HepG2 (cell line): ENCODE measurements around the gene NOSIP. TPM values are rescaled to one million over a fixed set of nuclear protein-coding genes. Genes with fewer than 3 reads are reported as not detected.
A peak's percentile ranks its signal among the peaks of the same experiment; 100 is the strongest.

Experiments used
- ARNT2 ChIP-seq: sonication (generic); formaldehyde crosslinking; IDR thresholded peaks from 2 replicates; pipeline ENCODE4 v1.8.0; 2022; ENCODE audit warnings: mild to moderate bottlenecking, low read depth, missing genetic modification reagents, moderate library complexity
- FIP1L1 ChIP-seq: fragments of 200-400 bp; formaldehyde crosslinking; IDR thresholded peaks from 2 replicates; pipeline ENCODE4 v1.6.1; 2018; ENCODE audit warnings: low read depth, mild to moderate bottlenecking, low read length, moderate library complexity, borderline replicate concordance; ENCODE audit not compliant: insufficient read depth
- XBP1 ChIP-seq: sonication (generic); formaldehyde crosslinking; IDR thresholded peaks from 2 replicates; pipeline ENCODE4 v1.5.0; 2020; ENCODE audit warnings: missing genetic modification reagents
- ZKSCAN1 ChIP-seq: fragments of 150-350 bp; IDR thresholded peaks from 2 replicates; pipeline ENCODE4 v1.6.1; 2014; ENCODE audit warnings: low read length
- ZNF20 ChIP-seq: sonication (generic); formaldehyde crosslinking; IDR thresholded peaks from 2 replicates; pipeline ENCODE4 v1.4.0; 2020; ENCODE audit warnings: mild to moderate bottlenecking, moderate library complexity, missing genetic modification reagents
- ZNF382 ChIP-seq: sonication (generic); formaldehyde crosslinking; IDR thresholded peaks from 2 replicates; pipeline ENCODE4 v1.5.0; 2020; ENCODE audit warnings: missing genetic modification reagents, mild to moderate bottlenecking, borderline replicate concordance
- ZNF530 ChIP-seq: sonication (generic); formaldehyde crosslinking; IDR thresholded peaks from 2 replicates; pipeline ENCODE4 v1.5.0; 2020; ENCODE audit warnings: low read depth, mild to moderate bottlenecking, missing genetic modification reagents
- polyA plus RNA-seq, 8 experiments: library from polyadenylated mRNA; depleted of rRNA in 3 of 8; stranded (reverse) in 7 of 8; unstranded in 1 of 8; fragments of >200 nt; fragmentation: Illumina TruSeq in 4 of 8; extraction: Trizol in 4 of 8; gene quantifications; 2 replicates each; pipeline versions ENCODE4 v1.2.1 to v1.2.3, GENCODE V29; 2011 to 2016; ENCODE audit warnings: low read depth in 4 of 8, missing spikeins in 1 of 8, mixed read lengths in 1 of 8; ENCODE audit not compliant: insufficient read depth in 1 of 8
- total RNA-seq, 5 experiments: library from RNA; depleted of rRNA; stranded (reverse); fragments of >200 nt; fragmentation: Illumina TruSeq; extraction: Trizol; gene quantifications; 2 replicates each; pipeline ENCODE4 v1.2.3, GENCODE V29; 2016; ENCODE audit warnings: low read depth in 1 of 5
- TF ChIP-seq, protein P1 (sequence below): sonication (generic); formaldehyde crosslinking; IDR thresholded peaks from 2 replicates; pipeline ENCODE4 v1.5.1; 2020; ENCODE audit warnings: mild to moderate bottlenecking, missing genetic modification reagents, borderline replicate concordance
- TF ChIP-seq, protein P2 (sequence below): sonication (generic); formaldehyde crosslinking; IDR thresholded peaks from 2 replicates; pipeline ENCODE4 v1.4.0; 2020; ENCODE audit warnings: mild to moderate bottlenecking, missing genetic modification reagents
- TF ChIP-seq, protein P3 (sequence below): sonication (generic); formaldehyde crosslinking; IDR thresholded peaks from 2 replicates; pipeline ENCODE4 v1.4.0; 2020; ENCODE audit warnings: mild to moderate bottlenecking, missing genetic modification reagents
- TF ChIP-seq, protein P4 (sequence below): sonication (generic); formaldehyde crosslinking; IDR thresholded peaks from 2 replicates; pipeline ENCODE4 v1.4.0; 2020; ENCODE audit warnings: missing genetic modification reagents, borderline replicate concordance
- TF ChIP-seq, protein P5 (sequence below): sonication (generic); formaldehyde crosslinking; IDR thresholded peaks from 2 replicates; pipeline ENCODE4 v1.4.0; 2020; ENCODE audit warnings: low read depth, mild to moderate bottlenecking, missing genetic modification reagents
- TF ChIP-seq, protein P6 (sequence below): sonication (generic); formaldehyde crosslinking; IDR thresholded peaks from 2 replicates; pipeline ENCODE4 v1.5.1; 2020; ENCODE audit warnings: mild to moderate bottlenecking, missing genetic modification reagents, borderline replicate concordance

NOSIP gene
- total and polyA plus RNA-seq, 2 of the 13 experiments (the other 11 are each of a cell fraction or from before 2014, with no cell fraction given): 54.3 to 78.0 TPM

DNA sequence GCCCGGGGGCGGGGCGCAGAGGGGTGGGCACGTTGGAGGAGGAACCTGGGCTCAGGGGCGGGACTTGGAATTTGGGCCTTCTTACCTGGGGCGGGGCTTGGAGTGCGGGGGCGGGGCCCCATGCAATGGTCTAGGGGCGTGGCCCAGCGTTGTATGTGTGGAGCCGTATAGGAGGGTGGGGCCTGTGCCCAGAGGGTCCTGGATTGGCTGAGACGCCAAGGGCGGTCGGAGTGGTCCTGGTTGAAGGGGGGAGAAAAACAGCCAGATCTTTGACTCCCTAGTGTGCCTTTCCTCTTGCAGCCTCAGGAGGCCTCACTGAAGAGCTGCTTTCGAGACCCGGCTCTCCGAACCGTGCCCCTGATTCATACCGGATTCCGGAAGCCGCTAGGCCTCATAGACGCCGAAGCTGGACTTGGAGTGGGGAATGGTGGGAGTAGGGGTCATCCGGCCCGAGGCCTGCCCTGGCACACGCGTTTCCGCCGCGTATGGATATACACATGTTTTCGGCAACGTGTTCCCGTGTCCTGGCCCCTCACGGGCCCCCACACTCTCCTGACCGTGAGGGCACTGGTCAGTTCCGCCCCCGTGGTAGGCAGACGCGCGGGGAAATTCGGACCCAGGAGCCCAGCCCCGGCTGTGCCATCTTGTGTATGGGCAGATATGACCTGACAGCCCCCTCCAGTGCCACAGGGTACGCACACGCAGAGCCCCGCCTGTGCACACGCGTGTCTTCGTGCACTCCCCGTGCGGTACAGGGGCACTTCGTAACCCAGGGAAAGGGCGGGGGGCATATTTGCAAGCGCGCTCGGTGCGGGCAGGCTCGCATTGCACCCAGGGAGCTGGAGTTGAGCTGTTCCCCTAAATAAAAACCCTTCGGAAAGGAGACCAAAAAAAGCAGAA lies 10.0 kb upstream of the NOSIP start (continued):
- TF ChIP-seq, protein P1, sequence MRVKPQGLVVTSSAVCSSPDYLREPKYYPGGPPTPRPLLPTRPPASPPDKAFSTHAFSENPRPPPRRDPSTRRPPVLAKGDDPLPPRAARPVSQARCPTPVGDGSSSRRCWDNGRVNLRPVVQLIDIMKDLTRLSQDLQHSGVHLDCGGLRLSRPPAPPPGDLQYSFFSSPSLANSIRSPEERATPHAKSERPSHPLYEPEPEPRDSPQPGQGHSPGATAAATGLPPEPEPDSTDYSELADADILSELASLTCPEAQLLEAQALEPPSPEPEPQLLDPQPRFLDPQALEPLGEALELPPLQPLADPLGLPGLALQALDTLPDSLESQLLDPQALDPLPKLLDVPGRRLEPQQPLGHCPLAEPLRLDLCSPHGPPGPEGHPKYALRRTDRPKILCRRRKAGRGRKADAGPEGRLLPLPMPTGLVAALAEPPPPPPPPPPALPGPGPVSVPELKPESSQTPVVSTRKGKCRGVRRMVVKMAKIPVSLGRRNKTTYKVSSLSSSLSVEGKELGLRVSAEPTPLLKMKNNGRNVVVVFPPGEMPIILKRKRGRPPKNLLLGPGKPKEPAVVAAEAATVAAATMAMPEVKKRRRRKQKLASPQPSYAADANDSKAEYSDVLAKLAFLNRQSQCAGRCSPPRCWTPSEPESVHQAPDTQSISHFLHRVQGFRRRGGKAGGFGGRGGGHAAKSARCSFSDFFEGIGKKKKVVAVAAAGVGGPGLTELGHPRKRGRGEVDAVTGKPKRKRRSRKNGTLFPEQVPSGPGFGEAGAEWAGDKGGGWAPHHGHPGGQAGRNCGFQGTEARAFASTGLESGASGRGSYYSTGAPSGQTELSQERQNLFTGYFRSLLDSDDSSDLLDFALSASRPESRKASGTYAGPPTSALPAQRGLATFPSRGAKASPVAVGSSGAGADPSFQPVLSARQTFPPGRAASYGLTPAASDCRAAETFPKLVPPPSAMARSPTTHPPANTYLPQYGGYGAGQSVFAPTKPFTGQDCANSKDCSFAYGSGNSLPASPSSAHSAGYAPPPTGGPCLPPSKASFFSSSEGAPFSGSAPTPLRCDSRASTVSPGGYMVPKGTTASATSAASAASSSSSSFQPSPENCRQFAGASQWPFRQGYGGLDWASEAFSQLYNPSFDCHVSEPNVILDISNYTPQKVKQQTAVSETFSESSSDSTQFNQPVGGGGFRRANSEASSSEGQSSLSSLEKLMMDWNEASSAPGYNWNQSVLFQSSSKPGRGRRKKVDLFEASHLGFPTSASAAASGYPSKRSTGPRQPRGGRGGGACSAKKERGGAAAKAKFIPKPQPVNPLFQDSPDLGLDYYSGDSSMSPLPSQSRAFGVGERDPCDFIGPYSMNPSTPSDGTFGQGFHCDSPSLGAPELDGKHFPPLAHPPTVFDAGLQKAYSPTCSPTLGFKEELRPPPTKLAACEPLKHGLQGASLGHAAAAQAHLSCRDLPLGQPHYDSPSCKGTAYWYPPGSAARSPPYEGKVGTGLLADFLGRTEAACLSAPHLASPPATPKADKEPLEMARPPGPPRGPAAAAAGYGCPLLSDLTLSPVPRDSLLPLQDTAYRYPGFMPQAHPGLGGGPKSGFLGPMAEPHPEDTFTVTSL (CRISPR knock-in tag): peak; percentile 50; the same call in 1 of the 2 replicates
- no peak for TF ChIP-seq FIP1L1
- no peak for TF ChIP-seq ZNF20 (CRISPR knock-in tag)
- no peak for TF ChIP-seq ZNF530 (CRISPR knock-in tag)
- TF ChIP-seq, protein P2, sequence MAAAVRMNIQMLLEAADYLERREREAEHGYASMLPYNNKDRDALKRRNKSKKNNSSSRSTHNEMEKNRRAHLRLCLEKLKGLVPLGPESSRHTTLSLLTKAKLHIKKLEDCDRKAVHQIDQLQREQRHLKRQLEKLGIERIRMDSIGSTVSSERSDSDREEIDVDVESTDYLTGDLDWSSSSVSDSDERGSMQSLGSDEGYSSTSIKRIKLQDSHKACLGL (CRISPR knock-in tag): peak; percentile 68; the same call in 1 of the 2 replicates
- no peak for TF ChIP-seq ARNT2 (CRISPR knock-in tag)
- TF ChIP-seq, protein P3, sequence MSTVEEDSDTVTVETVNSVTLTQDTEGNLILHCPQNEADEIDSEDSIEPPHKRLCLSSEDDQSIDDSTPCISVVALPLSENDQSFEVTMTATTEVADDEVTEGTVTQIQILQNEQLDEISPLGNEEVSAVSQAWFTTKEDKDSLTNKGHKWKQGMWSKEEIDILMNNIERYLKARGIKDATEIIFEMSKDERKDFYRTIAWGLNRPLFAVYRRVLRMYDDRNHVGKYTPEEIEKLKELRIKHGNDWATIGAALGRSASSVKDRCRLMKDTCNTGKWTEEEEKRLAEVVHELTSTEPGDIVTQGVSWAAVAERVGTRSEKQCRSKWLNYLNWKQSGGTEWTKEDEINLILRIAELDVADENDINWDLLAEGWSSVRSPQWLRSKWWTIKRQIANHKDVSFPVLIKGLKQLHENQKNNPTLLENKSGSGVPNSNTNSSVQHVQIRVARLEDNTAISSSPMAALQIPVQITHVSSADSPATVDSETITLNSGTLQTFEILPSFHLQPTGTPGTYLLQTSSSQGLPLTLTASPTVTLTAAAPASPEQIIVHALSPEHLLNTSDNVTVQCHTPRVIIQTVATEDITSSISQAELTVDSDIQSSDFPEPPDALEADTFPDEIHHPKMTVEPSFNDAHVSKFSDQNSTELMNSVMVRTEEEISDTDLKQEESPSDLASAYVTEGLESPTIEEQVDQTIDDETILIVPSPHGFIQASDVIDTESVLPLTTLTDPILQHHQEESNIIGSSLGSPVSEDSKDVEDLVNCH (CRISPR knock-in tag): no peak
- no peak for TF ChIP-seq ZKSCAN1
- TF ChIP-seq, protein P4, sequence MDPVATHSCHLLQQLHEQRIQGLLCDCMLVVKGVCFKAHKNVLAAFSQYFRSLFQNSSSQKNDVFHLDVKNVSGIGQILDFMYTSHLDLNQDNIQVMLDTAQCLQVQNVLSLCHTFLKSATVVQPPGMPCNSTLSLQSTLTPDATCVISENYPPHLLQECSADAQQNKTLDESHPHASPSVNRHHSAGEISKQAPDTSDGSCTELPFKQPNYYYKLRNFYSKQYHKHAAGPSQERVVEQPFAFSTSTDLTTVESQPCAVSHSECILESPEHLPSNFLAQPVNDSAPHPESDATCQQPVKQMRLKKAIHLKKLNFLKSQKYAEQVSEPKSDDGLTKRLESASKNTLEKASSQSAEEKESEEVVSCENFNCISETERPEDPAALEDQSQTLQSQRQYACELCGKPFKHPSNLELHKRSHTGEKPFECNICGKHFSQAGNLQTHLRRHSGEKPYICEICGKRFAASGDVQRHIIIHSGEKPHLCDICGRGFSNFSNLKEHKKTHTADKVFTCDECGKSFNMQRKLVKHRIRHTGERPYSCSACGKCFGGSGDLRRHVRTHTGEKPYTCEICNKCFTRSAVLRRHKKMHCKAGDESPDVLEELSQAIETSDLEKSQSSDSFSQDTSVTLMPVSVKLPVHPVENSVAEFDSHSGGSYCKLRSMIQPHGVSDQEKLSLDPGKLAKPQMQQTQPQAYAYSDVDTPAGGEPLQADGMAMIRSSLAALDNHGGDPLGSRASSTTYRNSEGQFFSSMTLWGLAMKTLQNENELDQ: peak; percentile 29; the same call in 1 of the 2 replicates
- no peak for TF ChIP-seq XBP1 (CRISPR knock-in tag)
- TF ChIP-seq ZNF382: no peak
- TF ChIP-seq, protein P5, sequence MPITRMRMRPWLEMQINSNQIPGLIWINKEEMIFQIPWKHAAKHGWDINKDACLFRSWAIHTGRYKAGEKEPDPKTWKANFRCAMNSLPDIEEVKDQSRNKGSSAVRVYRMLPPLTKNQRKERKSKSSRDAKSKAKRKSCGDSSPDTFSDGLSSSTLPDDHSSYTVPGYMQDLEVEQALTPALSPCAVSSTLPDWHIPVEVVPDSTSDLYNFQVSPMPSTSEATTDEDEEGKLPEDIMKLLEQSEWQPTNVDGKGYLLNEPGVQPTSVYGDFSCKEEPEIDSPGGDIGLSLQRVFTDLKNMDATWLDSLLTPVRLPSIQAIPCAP (CRISPR knock-in tag): no peak
- TF ChIP-seq, protein P6, sequence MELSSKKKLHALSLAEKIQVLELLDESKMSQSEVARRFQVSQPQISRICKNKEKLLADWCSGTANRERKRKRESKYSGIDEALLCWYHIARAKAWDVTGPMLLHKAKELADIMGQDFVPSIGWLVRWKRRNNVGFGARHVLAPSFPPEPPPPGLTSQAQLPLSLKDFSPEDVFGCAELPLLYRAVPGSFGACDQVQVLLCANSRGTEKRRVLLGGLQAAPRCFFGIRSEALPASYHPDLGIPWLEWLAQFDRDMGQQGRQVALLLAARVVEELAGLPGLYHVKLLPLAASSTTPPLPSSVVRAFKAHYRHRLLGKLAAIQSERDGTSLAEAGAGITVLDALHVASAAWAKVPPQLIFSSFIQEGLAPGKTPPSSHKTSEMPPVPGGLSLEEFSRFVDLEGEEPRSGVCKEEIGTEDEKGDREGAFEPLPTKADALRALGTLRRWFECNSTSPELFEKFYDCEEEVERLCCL (CRISPR knock-in tag): no peak
